GM12878 (cell line): ENCODE data around the gene CCNB1. TPM values are rescaled to one million over a fixed set of nuclear protein-coding genes. Genes with fewer than 3 reads are reported as not detected.

Experiments
- ATAC-seq: fragments of 200-7000 bp; cut with Tn5 transposase; 3 replicates; pipeline ENCODE4 v1.9.1; 2020; ENCODE audit warnings: mild to moderate bottlenecking, moderate library complexity
- BruUV-seq: library from RNA; stranded (reverse); fragments of 400-500 nt; replicated peaks from 2 replicates; lab custom pipeline; 2021; lab: Mats Ljungman, UMichigan
- CTCF ChIA-PET: fragments of 300-600 bp; sonication (Branson Sonifier 250); formaldehyde crosslinking; extraction: SDS; loops from one replicate; lab custom pipeline; 2021; ENCODE audit warnings: inconsistent platforms; lab: Yijun Ruan, JAX
- POLR2A ChIA-PET: fragments of 350-600 bp; formaldehyde crosslinking; extraction: SDS; loops from one replicate; lab custom pipeline; 2021; ENCODE audit warnings: inconsistent platforms; lab: Charles Lee
- RAD21 ChIA-PET: fragments of 300-600 bp; sonication (Branson Sonifier 250); formaldehyde crosslinking; loops from one replicate; lab custom pipeline; 2023; ENCODE audit warnings: antibody characterized with exemption; ENCODE audit not compliant: unreplicated experiment; lab: Charles Lee
- SMC1A ChIA-PET: fragments of 300-600 bp; sonication (Branson Sonifier 250); formaldehyde crosslinking; loops from one replicate; lab custom pipeline; 2023; ENCODE audit not compliant: unreplicated experiment, uncharacterized antibody; lab: Charles Lee
- DNase-seq: peaks from one replicate; pipeline ENCODE4 v3.0.0-alpha.2; 2011; ENCODE audit warnings: low read depth, low spot score
- FAIRE-seq: peaks from 3 replicates; lab custom pipeline; 2011; peaks lifted over from hg19 to GRCh38; lab: Jason Lieb, UNC
- H2AFZ ChIP-seq: 2 replicates; pipeline ENCODE4 v1.6.0; 2011; ENCODE audit warnings: low read depth, low read length, control low read depth; ENCODE audit not compliant: control insufficient read depth
- H3K27ac ChIP-seq: 2 replicates; pipeline ENCODE4 v1.5.1; 2011; ENCODE audit warnings: control low read depth; ENCODE audit not compliant: control insufficient read depth, insufficient read depth
- H3K27me3 ChIP-seq, 2 experiments: replicated peaks in 1 of 2; 2 replicates each; pipeline versions ENCODE4 v1.6.0 to v1.6.1; 2011; ENCODE audit warnings: low read length in 1 of 2; ENCODE audit not compliant: control insufficient read depth in 2 of 2, insufficient read depth in 2 of 2
- H3K36me3 ChIP-seq, 2 experiments: 2 replicates each; pipeline ENCODE4 v1.5.1; 2011; ENCODE audit warnings: low read length in 1 of 2; ENCODE audit not compliant: control insufficient read depth in 2 of 2, insufficient read depth in 2 of 2
- H3K4me1 ChIP-seq: 2 replicates; pipeline ENCODE4 v1.6.1; 2011; ENCODE audit warnings: mild to moderate bottlenecking, low read length, moderate library complexity, mixed read lengths; ENCODE audit not compliant: control insufficient read depth, insufficient read depth
- H3K4me2 ChIP-seq: 2 replicates; pipeline ENCODE4 v1.6.0; 2011; ENCODE audit warnings: control low read depth; ENCODE audit not compliant: control insufficient read depth, insufficient read depth
- H3K4me3 ChIP-seq: fragments of 200-600 bp; sonication (generic); 2 replicates; pipeline ENCODE4 v1.5.1; 2016
- H3K79me2 ChIP-seq: 2 replicates; pipeline ENCODE4 v1.6.0; 2011; ENCODE audit warnings: low read length; ENCODE audit not compliant: control insufficient read depth, insufficient read depth
- H3K9ac ChIP-seq: 2 replicates; pipeline ENCODE4 v1.8.0; 2011; ENCODE audit warnings: low read length, control low read depth, mixed read lengths; ENCODE audit not compliant: control insufficient read depth, insufficient read depth
- H3K9me3 ChIP-seq: replicated peaks from 3 replicates; pipeline ENCODE4 v1.5.1; 2011; ENCODE audit warnings: mild to moderate bottlenecking, low read length; ENCODE audit not compliant: control insufficient read depth, insufficient read depth
- H4K20me1 ChIP-seq: 2 replicates; pipeline ENCODE4 v1.6.0; 2011; ENCODE audit not compliant: control insufficient read depth, insufficient read depth
- ETV6 ChIP-seq, 2 experiments: fragments of 450-650 bp in 1 of 2; IDR thresholded peaks in 1 of 2; conservative IDR thresholded peaks in 1 of 2; 2 replicates each; pipeline ENCODE4 v1.6.1; 2014; ENCODE audit warnings: antibody characterized with exemption in 1 of 2, borderline replicate concordance in 1 of 2, low read depth in 1 of 2, mild to moderate bottlenecking in 1 of 2, moderate library complexity in 1 of 2
- HCFC1 ChIP-seq: fragments of 150-350 bp; IDR thresholded peaks from 2 replicates; pipeline ENCODE4 v1.6.1; 2014; ENCODE audit warnings: low read length
- NR2C2 ChIP-seq: IDR thresholded peaks from 2 replicates; pipeline ENCODE4 v1.6.1; 2011; ENCODE audit warnings: borderline replicate concordance, low read depth; ENCODE audit not compliant: control insufficient read depth, insufficient read length
- STAT1 ChIP-seq: fragments of 450-650 bp; conservative IDR thresholded peaks from 2 replicates; pipeline ENCODE4 v1.6.1; 2014; ENCODE audit warnings: antibody characterized with exemption, mild to moderate bottlenecking
- TCF12 ChIP-seq: IDR thresholded peaks from 2 replicates; pipeline ENCODE4 v1.6.1; 2011; ENCODE audit warnings: low read depth, mild to moderate bottlenecking, low read length
- ZNF207 ChIP-seq: fragments of 450-650 bp; IDR thresholded peaks from 2 replicates; pipeline ENCODE4 v1.6.1; 2014; ENCODE audit warnings: antibody characterized with exemption, mild to moderate bottlenecking, borderline replicate concordance
- WGBS: methylation state at CpG from one replicate; pipeline ENCODE4 v1.1.6; 2016; ENCODE audit warnings: low lambda C conversion rate; ENCODE audit not compliant: insufficient replicate concordance, insufficient coverage; ENCODE audit errors: missing lambda C conversion rate; 5-methylcytosine and 5-hydroxymethylcytosine counted together
- in situ Hi-C: fragments of 300-500 bp; cut with MboI; formaldehyde crosslinking; loops from 9 replicates; pipeline ENCODE4 v1.14.3; 2018; ENCODE audit warnings: mixed read lengths
- intact Hi-C: fragments of 100-400 bp; cut with micrococcal nuclease; formaldehyde crosslinking; loops from one replicate; pipeline ENCODE4 v1.14.2; 2022; ENCODE audit not compliant: unreplicated experiment
- polyA plus RNA-seq, 11 experiments: library from polyadenylated mRNA; depleted of rRNA in 4 of 11; unstranded in 6 of 11; stranded (reverse) in 5 of 11; fragments of >200 nt; fragmentation: Nextera tagmentation in 4 of 11; fragmentation: Illumina TruSeq in 1 of 11; extraction: Ambion mirVana in 4 of 11; extraction: Trizol in 1 of 11; gene quantifications; 1 replicate in 1 of 11; 2 replicates in 10 of 11; pipeline versions ENCODE4 v1.2.1 to v1.2.3, GENCODE V29; 2011 to 2016; ENCODE audit warnings: inconsistent platforms in 2 of 11, missing spikeins in 2 of 11, low read depth in 1 of 11
- total RNA-seq, 4 experiments: library from RNA; depleted of rRNA in 3 of 4; stranded (reverse); fragments of >200 nt in 3 of 4; fragmentation: Illumina TruSeq in 1 of 4; extraction: Trizol in 1 of 4; gene quantifications; 2 replicates each; pipeline versions ENCODE4 v1.2.1 to v1.2.3, GENCODE V29; 2013 to 2021
- TF ChIP-seq, protein P1 (sequence below): fragments of 450-650 bp; IDR thresholded peaks from 2 replicates; pipeline ENCODE4 v1.6.1; 2017; ENCODE audit warnings: borderline replicate concordance

The CCNB1 gene
- total and polyA plus RNA-seq, 10 of the 15 experiments (the other 5 are each of a cell fraction or from before 2014, with no cell fraction given) = 148 to 403 (median 210) TPM

DNA sequence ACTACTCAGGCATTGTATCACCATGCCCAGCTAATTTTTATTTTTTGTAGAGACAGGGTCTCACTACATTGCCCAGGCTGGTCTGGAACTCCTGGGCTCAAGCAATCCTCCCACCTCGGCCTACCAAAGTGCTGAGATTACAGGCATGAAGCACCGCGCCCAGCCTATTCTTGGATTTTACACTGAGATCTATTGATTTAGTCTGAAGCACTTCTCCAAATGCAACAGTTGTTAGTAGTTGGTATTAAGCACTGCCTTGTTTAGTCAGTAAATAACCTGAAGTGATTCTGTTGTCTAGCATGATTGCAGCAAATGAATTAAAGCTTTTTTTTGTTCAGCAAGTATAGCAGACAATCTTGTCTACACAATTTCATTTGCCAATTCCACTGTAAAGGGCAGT, 8.9 kb upstream of the CCNB1 start:
- H3K36me3 ChIP-seq = no peaks in the 10 kb centered on the region
- no peak for FAIRE-seq
- no peak for TF ChIP-seq ETV6 (conservative IDR thresholded peaks at IDR 0.05 in 1 of 2, IDR thresholded peaks at IDR 0.05 in 1 of 2; ENCODE audit: borderline replicate concordance in 1 of 2, low read depth in 1 of 2)
- no peak for TF ChIP-seq HCFC1
- no peak for TF ChIP-seq ZNF207
- no peak for TF ChIP-seq TCF12
- no peak for TF ChIP-seq STAT1
- no peak for TF ChIP-seq NR2C2
- TF ChIP-seq, protein P1, sequence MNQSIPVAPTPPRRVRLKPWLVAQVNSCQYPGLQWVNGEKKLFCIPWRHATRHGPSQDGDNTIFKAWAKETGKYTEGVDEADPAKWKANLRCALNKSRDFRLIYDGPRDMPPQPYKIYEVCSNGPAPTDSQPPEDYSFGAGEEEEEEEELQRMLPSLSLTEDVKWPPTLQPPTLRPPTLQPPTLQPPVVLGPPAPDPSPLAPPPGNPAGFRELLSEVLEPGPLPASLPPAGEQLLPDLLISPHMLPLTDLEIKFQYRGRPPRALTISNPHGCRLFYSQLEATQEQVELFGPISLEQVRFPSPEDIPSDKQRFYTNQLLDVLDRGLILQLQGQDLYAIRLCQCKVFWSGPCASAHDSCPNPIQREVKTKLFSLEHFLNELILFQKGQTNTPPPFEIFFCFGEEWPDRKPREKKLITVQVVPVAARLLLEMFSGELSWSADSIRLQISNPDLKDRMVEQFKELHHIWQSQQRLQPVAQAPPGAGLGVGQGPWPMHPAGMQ = no peak
- TF ChIP-seq, all 136 proteins: peak for 0
- DNase-seq (no peak), ATAC-seq (no peak)
- Histone ChIP-seq H2AFZ (no peak overlapping the region), H3K4me2 (no peak overlapping the region), H3K79me2 (no peaks in the 10 kb centered on the region), H3K9me3 (no peaks in the 10 kb centered on the region; the same call in 2 of the 3 replicates), H3K4me1 (no peaks in the 10 kb centered on the region), H3K27me3 (no peaks in the 10 kb centered on the region), H4K20me1 (no peaks in the 10 kb centered on the region), H3K27ac (no peak overlapping the region), H3K9ac (no peak overlapping the region), H3K4me3 (no peak overlapping the region)
- ChIA-PET SMC1A (interaction anchor here (0.7 kb wide), 1 partner anchor 10 kb away, joined by 3 read pairs; no protein-coding TSS in a partner anchor), CTCF (no interaction called here), POLR2A (interaction anchor here (0.8 kb wide), 1 partner anchor 77 kb away, joined by 3 read pairs; the partner anchor contains the start of gene CDK7), RAD21 (no interaction called here)
- BruUV-seq = no TSS peak
- 74% methylated on average over 3 of the region's 3 CpGs for WGBS
- in situ Hi-C loops = no loop called here
- intact Hi-C loops = no loop called here
